Embryonic facial prominence (tissue), 1 donor: ENCODE results near the gene AMBP.
A peak's percentile ranks its signal among the peaks of the same experiment; 100 is the strongest.
"Not testable (repeated sequence)": the region's sequence is repeated elsewhere in the genome, so short reads cannot be mapped to it uniquely, and the experiment has no call there.

ENCODE experiments used
- DNase-seq: peaks from one replicate; pipeline ENCODE4 v3.0.0-alpha.2; 2016; ENCODE audit errors: extremely low spot score

The AMBP gene

DNA sequence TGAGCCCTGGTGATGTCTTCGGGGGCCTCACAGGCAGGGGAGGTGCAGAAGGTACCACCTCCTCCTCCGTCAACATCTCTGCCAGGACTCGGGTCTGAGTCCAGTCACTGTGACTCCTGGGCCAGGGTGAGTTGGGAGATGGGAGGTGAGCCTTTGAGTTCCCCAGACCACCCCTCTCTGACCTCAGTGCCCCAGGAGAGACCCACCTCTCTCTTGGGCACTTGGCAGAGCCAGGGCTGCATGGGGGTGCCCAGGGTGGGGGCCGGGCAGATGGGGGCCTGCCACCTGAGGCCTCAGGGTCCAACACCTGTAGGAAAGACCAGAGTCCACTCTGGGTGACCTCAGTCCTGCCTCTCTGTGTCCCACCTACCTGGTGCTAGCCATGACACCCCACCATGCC lies 14.2 kb upstream of the AMBP start:
- no peak for DNase-seq

DNA sequence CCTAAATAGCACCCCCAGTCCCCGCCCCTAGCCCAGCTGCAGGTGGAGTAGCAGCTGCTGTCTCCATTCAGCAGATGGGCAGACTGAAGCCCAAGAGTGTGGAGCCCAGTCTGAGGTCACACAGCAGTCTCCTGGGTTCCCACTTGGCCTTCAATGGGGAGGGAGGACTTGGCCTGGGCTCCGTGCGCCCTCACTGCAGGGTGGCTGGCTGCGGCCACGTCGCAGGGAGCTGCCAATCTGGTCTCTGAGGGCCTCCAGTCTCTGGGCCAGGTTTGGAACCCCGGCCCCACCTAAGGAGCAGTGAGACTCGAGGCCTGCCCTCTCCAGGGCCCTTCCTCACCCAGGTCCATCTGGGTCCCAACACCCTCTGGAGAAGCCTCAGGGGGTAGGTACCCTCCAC lies 13.6 kb upstream of the AMBP start:
- DNase-seq = no peak

DNA sequence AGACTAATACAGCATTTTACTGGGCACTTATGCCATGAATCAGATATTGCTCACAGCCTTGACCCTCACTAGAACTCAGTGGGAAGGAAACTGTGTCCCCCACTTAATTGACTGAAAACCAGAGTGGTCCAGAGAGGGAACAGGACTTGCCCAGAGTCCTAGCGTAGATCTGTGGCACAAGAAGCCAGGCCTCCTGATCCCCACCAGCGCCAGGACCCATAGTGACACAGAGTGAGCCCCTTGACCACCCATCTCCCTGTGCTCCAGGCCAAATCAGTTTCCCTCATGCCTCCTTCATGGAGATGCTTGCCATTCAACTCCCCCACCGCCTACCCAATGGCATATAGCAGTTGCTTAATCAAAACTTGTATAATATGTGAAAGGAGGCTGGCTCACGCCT lies 12.7 kb upstream of the AMBP start:
- DNase-seq = no peak

DNA sequence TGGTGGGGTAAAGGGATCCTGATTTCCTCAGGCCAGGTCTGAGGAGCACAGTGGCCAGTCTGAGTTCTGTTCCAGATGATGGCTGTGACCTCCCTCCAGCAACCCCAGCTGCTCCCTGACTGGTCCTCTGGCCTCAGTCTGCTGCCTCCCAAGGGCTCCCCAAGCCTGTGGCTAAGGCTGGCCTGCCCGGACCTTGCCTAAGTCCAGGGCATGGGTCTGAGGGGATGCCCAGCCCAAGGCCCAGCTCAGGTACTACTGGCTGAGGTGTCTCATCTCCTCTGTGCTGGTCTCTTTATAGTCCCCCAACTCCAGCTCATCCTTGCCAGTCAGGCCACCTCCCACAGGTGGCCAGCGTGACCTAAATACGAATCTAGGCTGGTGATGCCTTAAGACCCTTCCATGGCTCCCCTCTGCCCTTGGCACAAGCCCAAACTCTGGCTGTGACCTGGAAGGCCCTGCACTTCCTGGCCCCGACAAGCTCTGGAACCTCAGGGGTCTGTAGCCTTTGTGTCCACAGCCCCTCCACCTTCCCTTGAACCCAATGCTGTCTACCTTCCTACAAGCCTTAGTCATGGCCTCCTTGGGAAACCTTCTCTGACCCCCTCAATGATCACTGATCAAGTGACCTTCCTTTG lies 11.2 kb upstream of the AMBP start:
- no peak for DNase-seq

DNA sequence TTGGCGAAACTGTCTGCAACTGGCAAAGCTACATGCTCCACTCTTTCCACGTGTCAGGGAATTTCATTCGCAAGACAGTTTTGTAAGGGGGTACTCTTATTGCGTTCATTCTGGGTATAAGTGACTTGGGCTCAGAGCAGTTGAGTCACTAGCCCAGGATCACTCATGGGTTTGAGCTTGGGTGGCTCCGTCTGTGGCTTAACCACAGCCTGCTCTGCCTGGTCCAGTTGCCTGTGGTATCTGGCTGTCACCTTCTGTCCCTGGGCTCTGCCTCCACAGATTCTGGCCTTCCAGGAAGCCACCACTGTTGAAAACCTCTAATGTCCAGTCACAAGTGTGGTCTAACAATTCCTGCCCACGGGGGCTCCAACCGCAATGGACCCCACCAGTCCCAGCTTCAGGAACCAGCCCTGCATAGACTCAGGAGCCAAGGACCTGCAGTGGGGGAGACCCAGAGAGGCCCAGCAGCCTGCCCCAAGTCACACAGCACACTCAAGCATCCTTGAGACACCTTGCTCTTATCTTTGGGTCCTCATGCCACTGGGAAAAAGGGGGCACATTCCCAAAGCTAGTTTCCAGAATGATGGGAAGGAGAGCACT lies 10.6 kb upstream of the AMBP start:
- DNase-seq = no peak

DNA sequence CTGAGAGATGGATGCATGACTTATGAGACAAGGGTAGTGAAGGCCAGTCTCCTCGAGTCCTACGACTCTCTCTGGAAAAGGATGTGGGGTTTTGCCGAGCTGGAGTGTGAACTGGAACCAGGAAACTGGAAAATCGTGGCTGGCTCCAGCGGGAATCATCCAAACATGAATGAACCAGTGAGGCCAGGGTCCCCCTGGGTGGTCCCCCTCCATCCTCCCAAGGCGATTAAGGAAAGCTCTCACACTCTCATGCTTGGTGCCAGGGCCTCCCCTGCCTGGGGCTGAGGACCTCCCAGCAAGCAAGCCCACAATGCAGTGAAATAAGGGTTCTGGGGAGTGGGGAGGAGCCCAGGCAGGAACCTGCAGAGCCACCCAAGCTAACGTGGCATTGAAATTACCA lies 9.6 kb upstream of the AMBP start:
- DNase-seq = no peak

DNA sequence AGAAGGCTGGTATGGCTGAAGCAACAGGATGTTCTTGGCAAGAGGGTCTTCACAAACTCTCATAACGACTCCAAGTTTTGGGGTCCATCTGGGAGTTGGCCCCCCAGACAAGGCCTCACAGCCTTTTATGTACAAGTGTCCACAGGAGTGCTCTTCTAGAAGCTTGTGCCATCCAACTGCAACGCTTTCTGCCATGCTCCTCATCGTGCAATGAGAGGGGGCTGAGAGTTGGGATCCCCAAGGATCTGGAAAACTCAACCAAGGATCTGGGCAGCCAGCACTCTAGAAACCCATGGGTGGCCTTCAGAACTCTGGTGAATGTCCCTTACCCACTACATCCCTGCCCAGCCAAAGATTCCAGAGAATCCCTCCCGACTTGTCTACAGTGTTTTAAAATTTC lies 8.5 kb upstream of the AMBP start:
- no peak for DNase-seq

DNA sequence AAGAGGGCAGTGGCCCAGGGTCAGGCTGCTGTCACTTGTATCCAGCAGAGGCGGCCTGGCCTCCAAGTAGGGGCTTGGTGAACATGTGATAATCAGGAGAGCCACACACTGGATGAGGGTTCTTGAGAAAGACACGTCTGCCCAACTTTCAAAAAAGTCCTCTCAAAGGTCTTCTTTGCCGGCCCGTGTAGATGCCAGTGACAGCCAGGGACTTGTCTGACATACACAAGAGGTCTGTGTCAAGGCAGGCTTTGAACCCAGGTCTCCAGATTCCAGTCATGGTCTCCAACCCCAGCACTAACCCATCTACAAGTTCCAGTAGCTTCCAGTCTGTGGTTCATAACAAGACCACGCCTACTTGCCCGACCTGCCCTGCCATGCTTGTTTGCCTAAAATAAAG lies 7.9 kb upstream of the AMBP start:
- DNase-seq = no peak

DNA sequence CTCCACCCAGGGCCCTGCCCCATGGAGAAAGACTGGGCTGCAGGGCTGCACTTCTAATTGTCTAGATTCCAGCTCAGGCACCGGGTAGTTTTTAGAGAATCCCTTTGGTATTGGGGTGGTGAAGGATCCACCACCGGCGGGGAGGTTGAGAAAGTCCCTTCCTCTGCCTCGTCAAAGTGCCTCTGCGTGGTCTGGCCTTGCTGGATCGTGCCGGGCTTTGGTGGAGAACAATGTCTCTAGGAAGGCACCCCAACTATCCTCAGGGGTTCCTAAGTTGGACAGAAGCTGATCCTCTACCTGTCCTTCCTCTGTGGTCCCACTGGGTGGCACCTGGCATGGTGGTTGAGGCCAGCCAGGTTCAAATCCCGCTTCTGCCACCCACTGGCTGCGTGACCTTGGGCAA lies 7.3 kb upstream of the AMBP start:
- DNase-seq = no peak

DNA sequence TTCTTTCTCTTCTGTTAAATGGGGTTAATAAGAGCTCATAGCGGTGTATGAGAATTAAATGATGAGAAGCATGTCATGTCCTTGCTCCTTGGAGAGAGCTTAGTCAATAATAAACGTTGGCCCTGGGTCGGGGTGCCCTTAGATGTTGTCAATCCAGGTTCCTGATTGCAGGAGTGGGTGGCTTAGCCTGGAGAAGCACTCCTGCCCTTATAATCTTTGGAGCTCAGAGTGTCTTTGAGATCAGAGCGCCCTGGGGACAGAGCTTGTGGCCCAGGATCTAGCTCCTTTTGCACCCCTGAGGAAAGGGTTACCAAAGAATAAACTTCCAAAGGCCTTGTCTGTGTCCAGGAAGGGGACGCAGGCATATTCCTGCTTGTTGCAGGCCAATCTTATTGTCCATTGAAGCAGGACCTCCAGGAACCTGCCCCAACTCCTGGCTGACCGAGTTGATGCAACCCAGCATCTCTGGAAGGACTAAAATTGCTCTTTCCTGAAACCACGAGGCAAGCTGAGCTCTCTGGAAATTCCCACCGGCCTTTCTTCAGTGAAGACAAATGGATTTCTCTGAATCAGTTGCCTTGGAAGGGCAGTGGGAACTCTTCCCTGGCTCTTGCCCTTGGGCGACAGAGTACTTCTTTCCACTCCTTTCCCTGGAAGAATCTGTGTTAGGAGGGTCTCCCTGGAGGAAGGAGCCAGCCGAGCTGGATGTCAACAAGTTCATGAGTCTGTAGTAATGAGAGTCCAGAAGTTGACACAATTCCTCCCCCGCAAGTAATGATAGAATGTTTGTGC lies 6.4 kb upstream of the AMBP start:
- DNase-seq = no peak

DNA sequence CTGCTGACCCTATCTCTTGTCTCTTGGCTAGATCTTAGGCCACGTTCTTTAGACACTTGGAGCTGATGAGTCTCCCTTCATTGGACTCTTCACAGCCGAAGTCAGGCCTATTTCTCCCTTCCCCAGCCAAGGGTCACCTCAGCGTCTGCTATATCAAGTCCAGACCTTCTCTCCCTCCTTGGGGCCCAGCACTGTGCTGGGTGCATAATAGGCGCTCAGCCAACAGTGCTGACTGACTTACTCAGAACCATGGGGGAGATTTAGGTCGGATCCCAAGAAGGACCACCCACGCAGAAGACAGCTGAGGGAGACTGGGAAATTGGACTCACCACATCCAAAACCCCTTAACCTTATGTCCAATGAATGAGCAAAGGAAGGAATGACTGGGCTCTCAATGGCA lies 5.6 kb upstream of the AMBP start:
- DNase-seq = no peak

DNA sequence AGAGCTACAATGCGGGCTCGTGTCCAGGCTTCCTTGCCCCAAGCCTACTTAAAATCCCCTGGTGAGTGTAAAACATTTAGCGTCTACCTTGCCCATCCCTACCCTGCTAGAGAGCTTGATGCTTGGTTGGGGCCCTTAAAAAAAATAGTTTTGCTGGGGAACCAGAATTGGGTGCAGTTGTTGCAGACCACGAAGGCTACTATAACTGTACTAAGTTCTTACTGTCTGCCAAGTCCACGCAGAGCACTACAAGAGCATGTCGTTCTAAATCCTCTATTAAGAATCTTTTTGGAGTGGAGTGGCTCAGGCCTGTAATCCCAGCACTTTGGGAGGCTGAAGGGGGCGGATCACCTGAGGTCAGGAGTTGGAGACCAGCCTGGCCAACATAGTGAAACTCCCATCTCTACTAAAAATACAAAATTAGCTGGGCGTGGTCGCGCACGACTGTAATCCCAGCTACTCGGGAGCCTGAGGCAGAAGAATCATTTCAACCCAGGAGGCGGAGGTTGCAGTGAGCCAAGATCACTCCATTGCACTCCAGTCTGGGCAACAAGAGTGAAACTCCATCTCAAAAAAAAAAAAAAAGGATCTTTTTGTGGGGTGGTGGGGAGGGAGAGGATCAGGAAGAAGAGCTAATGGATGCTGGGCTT lies 4.8 kb upstream of the AMBP start:
- not testable (repeated sequence) for DNase-seq

DNA sequence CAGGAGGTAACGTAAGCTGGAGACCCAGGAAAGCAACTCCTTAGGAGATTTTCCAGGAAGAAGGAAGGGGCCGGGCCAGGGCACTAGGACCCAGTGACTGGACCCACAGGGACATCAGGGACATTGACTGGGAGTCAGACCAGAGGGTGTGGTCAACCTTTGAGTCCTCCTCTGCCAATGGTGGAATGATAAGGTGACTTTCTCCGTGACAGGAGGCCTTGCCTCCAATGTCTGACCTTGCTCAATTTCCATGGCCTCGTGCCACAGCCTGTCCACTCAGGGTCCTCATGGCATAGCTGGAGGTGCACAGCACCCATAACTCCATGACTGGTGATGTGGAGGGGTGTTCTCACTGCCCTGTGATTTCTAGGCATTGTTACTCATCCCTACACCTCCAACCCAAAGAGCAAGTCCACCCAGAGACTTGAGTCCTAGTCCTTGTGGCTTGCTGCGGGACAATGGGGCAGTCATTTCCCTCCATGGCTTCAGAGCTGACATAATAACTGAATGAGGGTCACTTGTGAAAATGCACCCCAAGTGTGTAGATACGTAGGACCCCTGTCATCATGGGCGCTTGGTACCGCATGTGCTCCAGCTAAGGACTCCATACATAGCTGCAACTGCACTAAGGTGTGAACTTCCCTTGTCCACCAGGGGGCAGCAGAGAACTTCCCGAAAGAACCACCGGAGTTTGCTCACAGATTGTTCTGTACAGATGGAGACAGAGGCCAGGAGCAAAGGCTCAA lies 4.1 kb upstream of the AMBP start:
- peak; percentile 74 for DNase-seq

DNA sequence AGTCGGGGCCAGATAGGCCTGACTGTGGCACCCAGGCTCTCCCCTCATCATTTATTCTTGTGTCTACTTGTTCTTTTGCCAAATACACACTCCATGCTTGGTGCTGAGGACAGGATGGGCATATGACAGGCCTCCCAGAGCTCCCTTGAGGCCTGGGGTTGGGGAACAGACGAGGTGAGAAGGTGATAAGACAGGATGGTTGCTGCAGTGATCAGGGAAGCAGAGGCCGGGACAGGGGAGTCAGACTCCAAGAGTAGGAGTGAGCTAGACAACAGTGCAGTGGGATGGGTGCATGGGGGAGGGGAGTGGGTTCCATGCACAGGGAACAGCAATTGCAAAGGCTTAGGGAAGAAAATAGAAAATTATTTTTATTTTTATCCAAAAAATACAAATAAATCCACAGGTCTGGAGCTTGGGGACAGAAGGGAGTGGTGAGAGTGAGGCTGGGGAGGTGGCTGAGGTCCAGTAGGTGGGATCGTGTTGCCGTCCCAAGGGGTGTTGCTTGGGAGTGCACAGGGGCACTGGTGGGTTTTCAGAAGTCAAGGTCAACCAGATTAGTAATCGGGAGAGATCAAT lies 3.4 kb upstream of the AMBP start:
- no peak for DNase-seq

DNA sequence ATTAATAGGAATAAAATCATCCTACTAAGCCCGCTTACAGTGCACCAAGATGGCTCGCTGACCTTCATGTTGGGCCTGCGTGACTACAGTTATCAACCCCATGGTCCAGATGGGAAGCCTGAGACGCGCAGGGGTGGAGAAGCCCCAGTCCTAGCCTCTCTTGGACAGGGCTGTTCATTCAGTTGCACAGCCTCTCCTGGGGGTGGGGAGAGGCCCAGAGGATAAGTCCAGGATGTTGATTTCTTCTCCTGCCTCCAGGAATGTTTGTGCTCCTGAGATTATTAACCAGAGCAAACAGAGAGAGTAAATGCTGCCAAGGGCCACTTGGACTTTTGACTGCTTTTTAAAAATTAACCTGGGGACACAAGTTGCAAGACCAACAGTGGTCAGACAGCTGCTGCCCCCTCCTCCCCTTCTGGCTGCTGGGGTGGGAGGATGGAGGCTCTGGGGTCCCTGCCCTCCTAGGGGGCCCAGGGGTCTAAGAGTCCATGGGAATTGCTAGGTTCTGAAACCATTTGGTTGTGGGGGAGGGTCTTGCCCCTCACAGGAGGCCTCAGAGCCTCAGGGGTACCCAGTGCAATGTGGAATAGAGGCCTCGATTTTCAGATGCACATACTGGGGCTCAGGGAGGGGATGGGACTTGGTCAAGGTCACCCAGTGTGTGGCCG lies 2.8 kb upstream of the AMBP start:
- no peak for DNase-seq

DNA sequence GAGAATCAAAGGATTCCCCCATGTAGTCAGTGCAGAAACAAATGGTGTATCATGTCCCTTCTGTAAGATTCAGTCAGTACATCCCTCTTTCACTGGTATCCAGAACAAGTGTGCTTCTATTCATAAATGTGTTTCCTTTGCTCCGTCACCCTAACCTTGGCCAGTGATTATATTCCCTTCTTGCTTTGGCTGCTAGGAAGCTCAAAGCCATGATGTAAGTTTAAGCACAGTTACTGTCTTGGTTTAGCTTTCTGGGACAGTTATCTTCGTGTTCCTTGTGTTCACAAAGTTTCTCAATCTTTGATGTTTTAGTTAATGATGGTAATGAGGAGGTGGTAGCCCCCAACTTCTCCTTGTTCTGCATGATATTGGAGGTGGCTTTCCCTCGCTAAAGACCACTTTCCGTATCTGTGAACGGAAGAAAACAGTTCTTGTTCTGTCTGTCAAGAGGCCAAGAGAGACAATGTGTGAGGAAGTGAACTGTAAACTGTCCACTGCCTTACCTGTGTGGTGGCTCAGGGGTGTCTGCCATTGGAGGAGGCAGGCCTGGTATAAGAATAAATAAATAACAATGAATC lies 2.2 kb upstream of the AMBP start:
- DNase-seq = no peak

DNA sequence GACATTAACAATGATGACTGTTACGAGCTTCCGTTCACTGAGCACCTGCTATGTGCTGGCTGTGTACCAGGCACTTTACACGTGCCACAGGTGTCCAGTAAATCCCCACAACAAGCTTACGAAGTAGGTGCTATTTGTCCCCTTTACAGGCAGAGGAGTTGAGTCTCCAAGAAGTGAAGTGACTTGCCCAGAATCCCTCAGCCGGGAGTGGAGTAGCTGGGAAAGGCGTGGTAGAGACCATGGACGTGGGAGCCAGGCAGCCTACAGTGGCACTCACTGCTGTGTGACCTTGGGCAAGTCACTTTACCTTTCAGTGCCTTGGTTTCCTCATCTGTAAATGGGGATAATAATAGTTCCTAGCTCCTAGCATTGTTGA lies 669 bp upstream of the AMBP start:
- no peak for DNase-seq

DNA sequence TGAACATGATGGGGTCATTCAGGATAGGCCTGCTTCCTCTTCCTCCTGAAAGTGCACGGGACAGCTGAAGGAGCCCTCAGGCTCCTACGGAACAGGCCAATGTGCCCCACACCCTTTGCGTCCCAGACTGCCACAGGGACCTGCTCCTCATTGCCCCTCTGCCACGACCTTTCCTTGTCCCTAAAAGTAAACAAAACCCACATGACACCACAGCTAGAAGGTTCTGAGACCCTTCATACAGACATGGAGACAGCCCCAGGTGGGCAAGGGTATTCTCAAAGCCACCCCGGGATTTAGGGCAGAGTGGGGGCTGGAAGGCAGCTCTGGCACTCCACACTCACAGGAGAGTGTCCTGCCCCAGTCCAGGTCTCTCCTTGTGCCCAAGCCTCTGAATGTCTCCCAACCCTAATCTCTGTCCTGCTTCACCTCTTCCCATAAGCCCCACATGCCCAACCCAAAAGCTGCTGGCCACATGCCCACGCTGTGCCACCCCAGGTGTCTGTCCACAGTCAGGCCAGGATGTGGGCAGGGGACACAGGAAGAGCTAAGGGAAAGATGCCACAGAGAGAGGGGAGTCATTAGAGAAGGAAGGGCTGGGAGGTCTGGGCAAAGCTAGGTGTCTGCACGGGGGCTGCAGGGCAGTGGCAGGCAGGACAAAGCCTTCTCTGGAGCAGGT lies 800 bp downstream of the AMBP start:
- no peak for DNase-seq

DNA sequence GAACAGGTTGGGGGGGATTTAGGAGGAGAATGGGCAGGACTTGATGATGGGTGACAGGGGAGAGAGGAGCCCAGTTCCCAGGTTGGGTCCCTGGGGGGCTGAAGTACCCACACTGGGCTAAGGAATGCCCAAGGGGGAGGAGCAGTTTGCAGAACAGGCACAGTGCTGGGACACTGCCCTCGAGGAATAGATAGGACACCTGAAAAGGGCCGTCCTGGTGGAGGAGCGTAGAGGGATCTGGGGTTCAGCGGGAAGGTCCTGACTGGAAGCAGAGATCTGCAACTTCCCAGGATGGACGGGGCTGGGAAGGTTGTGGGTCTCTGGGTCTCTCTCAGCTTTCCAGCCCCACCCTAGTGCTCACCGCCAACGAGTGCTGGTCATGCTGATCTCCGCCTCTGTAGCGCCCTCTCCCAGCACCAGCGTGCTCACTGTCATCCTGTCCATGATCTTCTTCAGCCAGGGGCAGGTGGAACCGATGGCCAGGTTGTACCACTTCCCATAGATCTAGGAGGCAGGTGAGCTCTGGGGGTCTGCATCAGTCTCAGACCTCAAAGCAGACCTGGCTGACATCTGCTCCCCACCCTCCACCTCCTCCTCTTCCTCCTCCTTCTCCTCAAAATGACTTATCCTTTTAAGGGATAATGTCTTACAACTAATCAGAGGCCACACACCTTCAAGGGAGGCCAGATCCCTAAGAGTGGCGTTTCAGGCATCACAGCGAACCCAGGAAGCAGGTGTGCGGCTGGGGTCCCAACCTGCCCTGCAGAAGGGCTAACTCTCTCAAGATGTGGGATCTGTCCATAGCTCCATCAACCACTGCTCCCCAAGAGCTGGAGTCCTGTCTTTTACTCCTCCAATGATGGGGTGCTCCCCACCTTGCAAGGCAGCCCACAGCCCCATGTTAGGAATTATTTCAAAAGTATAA lies 1.6 kb downstream of the AMBP start:
- no peak for DNase-seq
